Activated effector memory CD4-positive, alpha-beta T cell treated with anti-CD3 and anti-CD28 coated beads, Interleukin-2, amount 50 U/mL, for 16 hours (primary cell): Measurements from ENCODE around the gene EIF3L.
"Not testable (repeated sequence)": the region's sequence is repeated elsewhere in the genome, so short reads cannot be mapped to it uniquely, and the experiment has no call there.

ENCODE experiments used
- DNase-seq: peaks from one replicate; pipeline ENCODE4 v3.0.0-alpha.2; 2020

The EIF3L gene

DNA sequence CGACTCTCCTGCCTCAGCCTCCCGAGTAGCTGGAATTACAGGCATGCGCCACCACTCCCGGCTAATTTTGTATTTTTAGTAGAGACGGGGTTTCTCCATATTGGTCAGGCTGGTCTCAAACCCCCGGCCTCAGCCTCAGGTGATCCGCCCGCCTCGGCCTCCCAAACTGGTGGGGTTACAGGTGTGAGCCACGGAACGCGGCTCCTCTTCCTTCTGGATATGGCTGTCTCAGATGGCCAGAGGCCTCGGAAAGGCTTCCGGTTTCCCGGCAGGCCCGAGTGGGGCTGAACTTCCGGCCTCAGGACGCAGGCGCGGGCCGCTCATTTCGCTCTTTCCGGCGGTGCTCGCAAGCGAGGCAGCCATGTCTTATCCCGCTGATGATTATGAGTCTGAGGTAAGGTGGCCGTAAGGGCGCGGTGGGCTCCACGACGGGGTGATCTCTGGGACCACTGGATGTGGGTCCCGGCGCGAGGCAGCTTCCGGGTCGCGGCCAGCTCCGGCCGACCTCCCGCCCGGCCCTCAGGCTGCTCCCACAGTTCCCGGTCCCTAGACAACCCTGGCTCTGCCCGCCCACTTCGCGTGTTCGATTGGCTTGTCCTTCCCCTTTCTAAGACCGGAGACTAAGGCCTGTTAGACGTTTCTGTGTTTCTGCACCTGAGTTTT, at the start of gene EIF3L:
EIF3L (plus strand) TSS at position 331 of the 663 bp plus-strand sequence; CDS start at position 362, 31 bp downstream.
- DNase-seq, result peak; percentile 97

GRCh38 chr22:37799979-37800378, 49.2 kb upstream of the EIF3L start:
- not testable (repeated sequence) for DNase-seq

GRCh38 chr22:37801946-37802309, 47.3 kb upstream of the EIF3L start:
- no peak for DNase-seq

- no peak for DNase-seq
Measured at GRCh38 chr22:37802310-37803194, 46.7 kb upstream of the EIF3L start.

GRCh38 chr22:37803195-37803638, 46.0 kb upstream of the EIF3L start:
- DNase-seq, result no peak

DNA sequence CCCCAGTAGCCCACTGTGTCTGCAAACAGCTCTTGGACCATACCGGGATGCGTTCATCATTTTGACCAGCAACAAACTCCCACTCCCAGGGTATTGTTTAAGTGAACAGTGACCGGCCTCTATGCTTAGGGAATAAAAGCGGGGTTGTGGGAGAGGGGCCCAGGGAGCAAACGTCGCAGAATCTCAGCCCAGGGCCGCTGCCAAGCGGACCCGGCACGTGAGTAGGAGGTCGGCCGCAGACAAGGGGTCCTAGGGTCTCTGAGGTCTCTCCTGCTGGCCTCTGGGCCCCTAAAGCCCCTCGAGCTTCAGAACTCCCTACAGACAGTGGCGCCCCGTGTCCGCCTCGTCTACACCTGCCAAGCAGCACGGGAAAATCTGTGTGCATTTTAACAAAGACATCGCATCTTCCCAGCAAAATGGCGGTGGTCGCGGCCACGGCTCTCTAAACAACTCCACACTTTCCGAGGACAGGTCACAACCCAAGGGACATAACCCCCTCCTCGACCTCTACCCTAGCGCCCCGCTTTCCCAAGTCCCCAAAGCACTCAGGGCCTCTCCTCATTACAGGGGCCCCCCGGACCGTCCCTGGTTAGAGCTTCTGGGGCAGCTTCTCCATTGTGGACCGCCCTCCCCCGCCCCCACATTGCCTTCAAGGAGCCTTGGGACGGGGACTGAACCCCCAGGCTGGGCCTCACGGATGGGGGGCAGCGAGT, 45.4 kb upstream of the EIF3L start:
- DNase-seq, result no peak

DNA sequence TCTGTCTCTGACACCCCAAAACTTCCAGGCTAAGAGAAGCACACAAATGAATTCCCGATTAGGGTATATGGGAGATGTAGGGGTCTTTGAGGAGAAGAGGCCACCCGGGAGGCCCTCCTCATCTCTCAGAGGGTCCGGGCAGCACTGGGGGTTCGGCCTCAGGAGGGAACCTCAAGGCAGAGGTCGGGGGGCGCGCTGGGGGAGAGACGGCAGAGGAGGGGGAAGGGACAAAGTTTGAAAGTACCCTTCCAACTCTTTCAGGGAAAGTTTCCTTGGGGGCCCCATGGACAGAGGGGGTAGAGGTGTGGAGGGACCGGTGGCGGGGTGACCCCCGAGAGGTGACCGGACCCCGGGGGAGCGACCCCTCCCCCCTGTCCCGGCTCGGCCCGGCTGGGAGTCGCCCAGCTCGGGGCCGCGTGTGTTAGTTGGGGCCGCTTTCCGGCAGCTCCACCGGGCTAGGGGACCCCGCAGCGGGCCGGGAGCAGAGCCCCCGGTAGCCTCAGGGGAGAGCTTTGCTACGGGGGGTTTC, 44.8 kb upstream of the EIF3L start:
- DNase-seq, result no peak

GRCh38 chr22:37804881-37805809, 44.1 kb upstream of the EIF3L start:
- DNase-seq, result peak; percentile 87

GRCh38 chr22:37805810-37806277, 43.4 kb upstream of the EIF3L start:
- DNase-seq, result no peak

DNA sequence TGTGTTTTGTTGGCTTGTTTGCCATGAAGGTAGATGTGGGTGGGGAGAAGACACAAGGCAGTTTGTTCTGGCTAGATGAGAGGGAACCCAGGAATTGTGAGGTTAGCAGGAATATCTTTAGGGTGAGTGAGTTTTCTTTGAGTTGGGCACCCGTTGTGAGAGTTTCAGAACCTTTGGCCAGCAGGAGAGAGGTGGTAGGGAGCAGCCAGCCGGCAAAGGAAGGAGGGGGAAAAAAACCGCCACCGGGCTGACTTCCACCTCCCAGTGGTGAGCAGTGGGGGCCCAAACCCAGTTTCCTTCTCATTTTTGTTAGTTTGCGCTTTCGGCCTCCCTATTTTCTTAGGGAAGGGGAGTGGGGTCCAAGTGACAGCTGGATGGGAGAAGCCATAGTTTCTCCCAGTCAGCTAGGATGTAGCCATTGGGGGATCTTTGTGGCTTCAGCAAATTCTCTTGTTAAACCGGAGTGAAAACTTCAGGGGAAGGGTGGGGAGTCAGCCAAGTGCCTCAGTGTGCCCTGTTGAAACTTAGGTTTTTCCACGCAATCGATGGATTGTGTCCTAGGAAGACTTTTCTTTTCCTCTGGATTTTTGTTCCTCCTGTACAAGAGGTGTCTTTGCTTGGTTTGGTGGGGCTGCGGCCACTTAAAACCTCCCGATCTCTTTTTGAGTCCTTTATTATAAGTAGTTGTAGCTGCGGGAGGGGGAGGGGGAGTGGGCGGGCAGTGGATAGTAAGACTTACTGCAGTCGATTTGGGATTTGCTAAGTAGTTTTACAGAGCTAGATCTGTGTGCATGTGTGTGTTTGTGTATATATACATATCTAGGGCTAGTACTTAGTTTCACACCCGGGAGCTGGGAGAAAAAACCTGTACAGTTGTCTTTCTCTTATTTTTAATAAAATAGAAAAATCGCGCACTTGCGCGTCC, 42.5 kb upstream of the EIF3L start:
- no peak for DNase-seq

DNA sequence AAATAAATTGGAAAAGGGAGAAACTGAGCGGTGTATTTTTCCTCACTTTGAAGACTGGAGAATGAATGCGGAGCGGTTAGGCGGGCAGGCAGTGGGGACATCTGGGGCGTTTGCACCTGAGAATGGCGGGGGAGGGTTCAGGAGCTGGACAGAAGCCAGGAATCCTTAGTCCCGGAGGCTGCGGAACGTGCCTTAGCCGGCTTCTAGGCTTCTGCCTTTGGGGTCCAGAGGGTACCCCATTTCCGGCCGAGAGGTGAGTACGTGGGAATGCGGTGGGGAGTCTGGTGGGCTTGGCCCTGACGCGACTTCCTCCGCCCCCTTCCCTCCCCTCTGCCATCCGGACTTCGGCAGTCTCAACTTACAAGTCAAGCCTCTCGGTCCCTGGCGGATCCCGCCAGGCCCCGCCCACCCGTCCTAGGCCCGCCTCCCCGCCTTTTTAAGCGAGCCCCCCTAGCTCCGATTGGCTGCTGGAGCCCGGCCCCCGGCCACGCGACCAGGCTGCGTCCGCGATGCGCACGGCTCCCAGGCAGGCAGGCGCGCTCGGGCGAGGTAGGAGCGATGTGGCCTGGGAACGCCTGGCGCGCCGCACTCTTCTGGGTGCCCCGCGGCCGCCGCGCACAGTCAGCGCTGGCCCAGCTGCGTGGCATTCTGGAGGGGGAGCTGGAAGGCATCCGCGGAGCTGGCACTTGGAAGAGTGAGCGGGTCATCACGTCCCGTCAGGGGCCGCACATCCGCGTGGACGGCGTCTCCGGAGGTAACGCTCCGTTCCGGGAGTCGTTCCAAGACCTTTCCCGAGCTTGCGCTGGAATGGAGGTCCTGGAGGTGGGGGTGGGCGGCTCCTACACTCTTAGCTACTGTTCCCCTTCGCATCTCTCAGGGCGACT, 41.6 kb upstream of the EIF3L start, which contains the start of gene GCAT:
GCAT (plus strand) TSS at position 525 of the 884 bp plus-strand sequence; CDS start at position 559, 34 bp downstream.
- peak; percentile 93 for DNase-seq

- no peak for DNase-seq
Measured at GRCh38 chr22:37808294-37808657, 40.9 kb upstream of the EIF3L start.

DNA sequence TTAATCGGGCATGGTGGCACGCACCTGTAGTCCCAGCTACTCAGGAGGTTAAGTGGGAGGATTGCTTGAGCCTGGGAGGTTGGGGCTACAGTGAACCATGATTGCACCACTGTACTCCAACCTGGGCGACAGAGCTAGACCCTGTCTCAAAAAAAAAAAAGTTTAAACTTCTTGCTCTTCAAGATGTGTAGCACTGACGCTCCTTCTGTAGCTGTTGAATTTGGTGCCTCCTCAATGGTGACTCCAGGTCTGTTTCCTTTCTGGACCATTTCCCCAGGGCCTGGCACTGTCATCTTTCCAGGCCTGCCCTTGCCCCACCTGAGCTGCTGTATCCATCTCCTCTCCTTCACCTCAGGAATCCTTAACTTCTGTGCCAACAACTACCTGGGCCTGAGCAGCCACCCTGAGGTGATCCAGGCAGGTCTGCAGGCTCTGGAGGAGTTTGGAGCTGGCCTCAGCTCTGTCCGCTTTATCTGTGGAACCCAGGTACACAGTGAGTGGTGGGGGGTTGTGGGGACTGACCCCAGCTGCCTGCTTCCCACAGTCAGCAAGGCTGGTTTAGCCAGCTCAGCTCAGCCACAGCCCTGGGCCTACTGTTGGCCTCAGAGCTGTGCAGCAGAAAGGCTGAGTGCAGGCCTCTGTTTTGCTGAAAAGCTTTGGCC, 39.4 kb upstream of the EIF3L start:
- no peak for DNase-seq

DNA sequence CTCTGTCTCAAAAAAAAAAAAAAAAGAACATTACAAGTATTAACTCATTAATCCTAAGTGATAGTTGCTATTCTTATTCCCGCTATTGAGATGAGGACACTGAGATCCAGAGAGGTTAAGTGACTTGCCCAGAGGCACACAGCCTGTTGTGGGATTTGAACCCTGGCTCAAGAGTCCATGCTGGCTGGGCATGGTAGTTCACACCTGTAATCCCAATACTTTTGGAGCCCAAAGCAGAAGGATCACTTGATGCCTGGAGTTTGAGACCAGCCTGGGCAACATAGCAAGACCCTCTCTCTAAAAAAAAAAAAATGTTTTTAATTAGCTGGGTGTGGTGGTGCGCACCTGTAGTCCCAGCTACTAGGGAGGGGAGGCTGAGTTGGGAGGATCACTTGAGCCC, 37.4 kb upstream of the EIF3L start:
- DNase-seq, result no peak

GRCh38 chr22:37812869-37813678, 36.1 kb upstream of the EIF3L start:
- DNase-seq, result no peak

DNA sequence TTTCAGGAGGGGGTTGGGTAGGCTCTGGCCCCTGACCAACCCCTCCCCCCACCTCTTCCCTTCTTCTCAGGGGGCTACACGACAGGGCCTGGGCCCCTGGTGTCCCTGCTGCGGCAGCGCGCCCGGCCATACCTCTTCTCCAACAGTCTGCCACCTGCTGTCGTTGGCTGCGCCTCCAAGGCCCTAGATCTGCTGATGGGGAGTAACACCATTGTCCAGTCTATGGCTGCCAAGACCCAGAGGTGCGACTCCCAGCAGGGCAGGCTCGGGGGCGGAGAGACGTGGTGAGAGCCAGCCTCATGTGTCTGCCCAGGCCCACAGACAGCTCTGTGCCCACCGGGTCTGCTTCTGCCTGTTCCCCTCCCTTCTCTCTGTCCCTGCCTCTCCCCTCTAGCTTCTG, 33.6 kb upstream of the EIF3L start:
- DNase-seq, result no peak

DNA sequence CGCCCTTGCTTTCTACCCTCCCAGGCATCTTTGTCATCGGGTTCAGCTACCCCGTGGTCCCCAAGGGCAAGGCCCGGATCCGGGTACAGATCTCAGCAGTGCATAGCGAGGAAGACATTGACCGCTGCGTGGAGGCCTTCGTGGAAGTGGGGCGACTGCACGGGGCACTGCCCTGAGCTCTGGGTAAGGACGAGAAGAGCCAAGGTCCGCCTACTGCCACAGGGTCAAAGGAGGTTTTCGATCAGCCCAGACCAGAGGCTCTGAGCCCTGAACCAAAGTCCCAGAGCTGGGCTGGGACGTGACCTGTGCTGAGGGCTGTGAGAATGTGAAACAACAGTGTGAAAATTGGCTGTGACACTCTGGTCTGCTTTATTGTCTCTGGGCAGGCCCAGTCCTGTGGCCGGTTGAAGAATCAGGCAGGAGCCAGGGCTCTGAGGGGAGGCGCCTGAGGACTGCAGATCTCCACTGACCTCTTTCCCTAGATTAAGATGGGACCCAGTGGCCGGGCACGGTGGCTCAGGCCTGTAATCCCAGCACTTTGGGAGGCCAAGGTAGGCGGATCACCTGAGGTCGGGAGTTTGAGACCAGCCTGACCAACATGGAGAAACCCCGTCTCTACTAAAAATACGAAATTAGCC, 32.6 kb upstream of the EIF3L start:
- DNase-seq, result no peak
